GM12874 (cell line): ENCODE data around the gene CAPS.

Experiments
- TF ChIP-seq, protein P1 (sequence below): IDR thresholded peaks from 2 replicates; pipeline ENCODE4 v1.5.1; 2011; ENCODE audit warnings: low read depth, mild to moderate bottlenecking, control low read depth, low read length, moderate library complexity; ENCODE audit not compliant: insufficient read depth

CAPS gene

DNA sequence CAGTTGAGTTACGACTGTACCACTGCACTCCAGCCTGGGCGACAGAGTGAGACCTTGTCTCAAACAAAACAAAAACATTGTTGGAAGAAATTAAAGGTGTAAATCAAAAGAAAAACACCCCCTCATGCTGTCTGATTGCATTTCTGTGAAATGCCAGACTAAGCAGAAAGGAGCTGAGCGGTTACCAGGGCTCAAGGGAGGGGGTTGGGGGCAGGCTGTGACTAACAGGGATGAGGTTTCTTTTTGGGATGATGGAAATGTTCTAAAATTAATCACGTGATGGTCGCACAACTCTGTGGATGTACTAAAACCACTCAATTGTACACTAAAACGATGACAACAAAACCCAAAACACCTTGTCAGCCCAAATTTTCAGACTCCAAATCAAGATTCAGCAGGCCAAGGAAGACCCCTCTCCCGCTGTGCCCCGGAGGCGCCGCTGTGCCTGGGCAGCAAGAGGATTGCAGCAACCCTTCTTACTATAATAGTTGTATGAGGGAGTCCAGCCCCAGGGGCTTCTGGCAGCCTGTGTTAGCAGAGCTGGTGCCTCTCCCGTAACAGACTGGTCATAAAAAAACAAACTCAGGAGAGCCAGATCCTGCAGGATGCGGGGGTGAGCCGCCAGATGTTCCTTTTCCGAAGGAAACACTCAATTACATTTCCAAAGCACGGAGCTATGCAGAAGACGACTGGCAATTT is 20.9 kb downstream of the CAPS start:
- TF ChIP-seq, protein P1, sequence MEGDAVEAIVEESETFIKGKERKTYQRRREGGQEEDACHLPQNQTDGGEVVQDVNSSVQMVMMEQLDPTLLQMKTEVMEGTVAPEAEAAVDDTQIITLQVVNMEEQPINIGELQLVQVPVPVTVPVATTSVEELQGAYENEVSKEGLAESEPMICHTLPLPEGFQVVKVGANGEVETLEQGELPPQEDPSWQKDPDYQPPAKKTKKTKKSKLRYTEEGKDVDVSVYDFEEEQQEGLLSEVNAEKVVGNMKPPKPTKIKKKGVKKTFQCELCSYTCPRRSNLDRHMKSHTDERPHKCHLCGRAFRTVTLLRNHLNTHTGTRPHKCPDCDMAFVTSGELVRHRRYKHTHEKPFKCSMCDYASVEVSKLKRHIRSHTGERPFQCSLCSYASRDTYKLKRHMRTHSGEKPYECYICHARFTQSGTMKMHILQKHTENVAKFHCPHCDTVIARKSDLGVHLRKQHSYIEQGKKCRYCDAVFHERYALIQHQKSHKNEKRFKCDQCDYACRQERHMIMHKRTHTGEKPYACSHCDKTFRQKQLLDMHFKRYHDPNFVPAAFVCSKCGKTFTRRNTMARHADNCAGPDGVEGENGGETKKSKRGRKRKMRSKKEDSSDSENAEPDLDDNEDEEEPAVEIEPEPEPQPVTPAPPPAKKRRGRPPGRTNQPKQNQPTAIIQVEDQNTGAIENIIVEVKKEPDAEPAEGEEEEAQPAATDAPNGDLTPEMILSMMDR, result no peak

DNA sequence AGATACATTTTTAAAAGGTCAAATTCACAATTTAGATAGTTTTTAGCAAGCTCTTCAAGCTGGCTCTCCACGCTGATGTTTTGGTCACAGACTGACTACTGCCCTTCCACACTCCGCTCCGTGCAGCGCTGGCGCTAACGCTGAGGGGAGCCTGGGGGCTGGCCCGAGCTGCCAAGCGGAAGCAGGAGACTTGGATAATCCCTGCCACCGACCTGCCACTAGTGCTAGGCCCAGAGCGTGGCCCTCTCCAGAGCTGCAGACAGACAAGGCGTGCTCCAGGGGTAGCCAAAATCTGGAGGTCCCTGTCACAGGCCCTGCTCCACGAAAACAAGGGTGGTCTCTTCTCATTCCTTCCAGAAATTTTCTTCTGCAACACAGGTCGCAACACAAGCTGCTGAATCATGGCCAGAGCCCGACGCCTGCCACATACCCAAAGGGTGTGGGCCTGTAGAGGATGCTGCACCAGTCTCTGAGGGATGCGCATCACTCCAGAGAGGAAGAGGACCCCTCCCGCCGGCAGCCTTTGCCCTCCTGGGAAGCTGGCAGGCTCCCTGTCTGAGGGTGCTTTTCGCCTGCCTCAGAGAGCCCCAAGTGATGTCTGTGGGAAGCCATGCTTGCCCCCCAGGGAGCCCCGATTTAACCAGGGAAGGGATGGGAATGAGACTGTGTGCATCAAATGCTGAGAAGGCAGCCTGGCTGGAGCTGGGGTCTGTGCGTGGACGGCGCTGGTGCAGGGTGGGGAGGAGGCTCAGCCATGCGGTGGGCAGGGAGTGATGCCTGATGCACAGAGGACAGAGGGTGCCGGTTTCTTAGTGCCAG is 21.6 kb downstream of the CAPS start:
- TF ChIP-seq, protein P1, result no peak

DNA sequence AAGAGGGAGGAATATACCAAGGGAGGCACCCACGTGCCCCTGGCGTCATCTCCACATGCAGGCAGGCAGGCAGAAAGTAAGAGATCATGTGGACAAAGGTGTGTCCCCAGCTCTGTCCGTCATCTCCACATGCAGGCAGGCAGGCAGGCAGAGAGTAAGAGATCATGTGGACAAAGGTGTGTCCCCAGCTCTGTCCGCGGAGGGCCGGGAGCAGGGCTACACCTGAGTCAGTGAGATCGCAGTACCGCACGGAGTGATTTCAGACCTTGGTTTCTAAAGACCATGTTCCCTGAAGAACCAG is 22.2 kb downstream of the CAPS start:
- TF ChIP-seq, protein P1, result no peak

DNA sequence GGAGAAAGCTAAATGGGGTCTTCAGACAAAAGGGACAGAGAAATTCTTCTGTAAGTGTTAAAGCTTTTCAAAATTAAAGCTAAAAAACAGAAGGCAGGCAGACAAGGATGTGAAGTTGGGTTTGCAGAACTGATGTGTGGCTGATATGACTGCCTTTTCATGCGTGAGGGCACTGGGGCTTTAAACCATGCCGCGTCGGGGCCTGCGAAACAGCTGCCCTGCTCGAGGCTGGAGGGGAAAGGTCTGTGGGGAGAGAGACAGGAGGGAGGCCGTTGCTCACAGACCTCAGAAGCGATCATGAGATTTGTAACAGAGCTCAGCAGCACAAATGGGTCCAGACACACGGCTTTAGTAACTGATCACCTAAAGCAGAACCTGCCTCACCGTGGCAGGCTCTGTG is 23.5 kb downstream of the CAPS start:
- TF ChIP-seq, protein P1, result no peak

DNA sequence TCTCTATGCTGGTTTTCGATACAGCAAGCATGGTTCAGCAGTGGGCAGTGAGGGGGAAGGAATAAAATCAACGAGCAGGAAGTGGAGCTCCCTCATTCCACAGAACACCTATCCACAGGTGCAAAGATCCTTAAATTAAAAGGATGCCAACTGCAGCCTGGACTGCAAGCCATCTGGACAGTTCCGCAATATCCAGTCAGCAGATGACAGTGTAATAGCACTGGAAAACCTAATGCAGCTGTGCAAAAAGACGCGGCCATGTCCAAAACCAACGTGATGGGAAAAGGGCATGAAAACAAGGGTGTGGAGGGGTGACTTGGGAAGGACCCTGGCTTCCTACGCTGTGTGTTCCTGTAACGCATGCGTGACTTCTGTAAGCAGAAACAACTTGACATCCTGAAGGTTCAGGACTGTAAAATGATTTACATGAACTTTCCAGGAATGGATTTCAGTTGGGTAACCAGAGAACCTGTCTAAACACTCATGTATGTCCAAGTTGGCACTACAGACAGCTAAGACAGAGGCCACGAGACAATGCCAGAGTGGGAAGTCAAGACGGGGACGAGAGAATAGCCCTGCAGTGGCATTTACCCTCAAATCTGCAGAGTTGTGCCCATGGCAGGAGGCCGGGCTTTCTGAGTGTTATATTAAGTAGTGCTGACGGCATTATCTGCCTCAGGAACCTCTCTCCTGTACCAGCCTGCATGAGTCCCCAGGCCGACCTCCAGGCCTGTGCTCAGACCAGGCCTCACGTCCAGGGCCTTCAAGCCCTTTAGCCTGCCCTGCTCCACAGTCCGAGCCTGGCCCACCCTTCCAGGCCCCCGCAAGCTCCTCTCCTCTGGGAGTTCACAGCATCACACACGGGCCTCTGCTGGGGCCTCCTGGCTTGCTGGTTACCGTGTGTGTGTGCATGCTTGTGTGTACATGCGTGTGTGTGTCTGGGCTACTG is 26.5 kb downstream of the CAPS start:
- TF ChIP-seq, protein P1, result no peak

DNA sequence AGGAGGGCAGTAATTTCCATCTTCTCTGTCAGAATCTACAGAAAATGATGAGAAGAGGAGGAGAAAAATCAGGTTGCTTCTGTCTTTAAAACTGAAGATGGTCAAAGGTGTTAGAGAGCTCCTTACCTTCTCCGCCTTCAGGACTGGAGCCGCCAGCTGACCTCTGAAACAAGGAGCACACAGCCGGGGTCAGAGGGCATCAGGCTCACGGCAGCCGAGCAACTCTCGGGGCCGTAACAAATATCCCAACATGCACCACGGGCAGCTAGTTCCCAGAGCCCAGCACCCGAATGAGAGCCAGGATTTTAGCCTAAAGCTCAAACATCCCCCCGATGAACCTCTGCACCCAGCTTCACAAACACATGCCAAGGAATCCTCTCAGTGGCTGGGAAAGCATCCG is 27.6 kb downstream of the CAPS start:
- TF ChIP-seq, protein P1, result no peak

DNA sequence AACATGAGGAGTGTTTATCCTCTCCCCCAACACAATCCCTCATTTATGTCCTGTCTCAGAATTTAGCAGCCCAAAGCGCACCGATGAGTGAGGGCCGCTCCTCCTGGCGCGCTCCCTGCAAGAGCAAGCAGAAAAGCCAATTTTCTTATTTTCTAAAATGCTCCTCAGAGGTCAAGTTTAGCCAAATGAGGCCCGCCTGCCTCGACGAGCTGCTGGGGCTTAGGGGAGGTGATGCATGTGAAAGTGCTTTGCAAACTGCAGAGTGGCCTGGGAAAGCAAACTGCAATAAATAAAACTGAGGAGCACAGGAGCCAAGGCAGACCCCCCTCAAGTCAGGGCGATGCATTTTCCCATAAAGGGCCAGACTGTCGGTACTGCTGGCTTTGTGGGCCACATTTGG is 29.0 kb downstream of the CAPS start:
- TF ChIP-seq, protein P1, result no peak
